HG03378 (cell line): Measurements from ENCODE around the gene TCOF1.

Experiments
- ATAC-seq: cut with Tn5 transposase; IDR thresholded peaks from one replicate; pipeline ENCODE4 v1.9.1; 2021; ENCODE audit warnings: mild to moderate bottlenecking, moderate library complexity; ENCODE audit not compliant: unreplicated experiment

TCOF1 gene, protein sequence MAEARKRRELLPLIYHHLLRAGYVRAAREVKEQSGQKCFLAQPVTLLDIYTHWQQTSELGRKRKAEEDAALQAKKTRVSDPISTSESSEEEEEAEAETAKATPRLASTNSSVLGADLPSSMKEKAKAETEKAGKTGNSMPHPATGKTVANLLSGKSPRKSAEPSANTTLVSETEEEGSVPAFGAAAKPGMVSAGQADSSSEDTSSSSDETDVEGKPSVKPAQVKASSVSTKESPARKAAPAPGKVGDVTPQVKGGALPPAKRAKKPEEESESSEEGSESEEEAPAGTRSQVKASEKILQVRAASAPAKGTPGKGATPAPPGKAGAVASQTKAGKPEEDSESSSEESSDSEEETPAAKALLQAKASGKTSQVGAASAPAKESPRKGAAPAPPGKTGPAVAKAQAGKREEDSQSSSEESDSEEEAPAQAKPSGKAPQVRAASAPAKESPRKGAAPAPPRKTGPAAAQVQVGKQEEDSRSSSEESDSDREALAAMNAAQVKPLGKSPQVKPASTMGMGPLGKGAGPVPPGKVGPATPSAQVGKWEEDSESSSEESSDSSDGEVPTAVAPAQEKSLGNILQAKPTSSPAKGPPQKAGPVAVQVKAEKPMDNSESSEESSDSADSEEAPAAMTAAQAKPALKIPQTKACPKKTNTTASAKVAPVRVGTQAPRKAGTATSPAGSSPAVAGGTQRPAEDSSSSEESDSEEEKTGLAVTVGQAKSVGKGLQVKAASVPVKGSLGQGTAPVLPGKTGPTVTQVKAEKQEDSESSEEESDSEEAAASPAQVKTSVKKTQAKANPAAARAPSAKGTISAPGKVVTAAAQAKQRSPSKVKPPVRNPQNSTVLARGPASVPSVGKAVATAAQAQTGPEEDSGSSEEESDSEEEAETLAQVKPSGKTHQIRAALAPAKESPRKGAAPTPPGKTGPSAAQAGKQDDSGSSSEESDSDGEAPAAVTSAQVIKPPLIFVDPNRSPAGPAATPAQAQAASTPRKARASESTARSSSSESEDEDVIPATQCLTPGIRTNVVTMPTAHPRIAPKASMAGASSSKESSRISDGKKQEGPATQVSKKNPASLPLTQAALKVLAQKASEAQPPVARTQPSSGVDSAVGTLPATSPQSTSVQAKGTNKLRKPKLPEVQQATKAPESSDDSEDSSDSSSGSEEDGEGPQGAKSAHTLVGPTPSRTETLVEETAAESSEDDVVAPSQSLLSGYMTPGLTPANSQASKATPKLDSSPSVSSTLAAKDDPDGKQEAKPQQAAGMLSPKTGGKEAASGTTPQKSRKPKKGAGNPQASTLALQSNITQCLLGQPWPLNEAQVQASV (N-terminal part only)

DNA sequence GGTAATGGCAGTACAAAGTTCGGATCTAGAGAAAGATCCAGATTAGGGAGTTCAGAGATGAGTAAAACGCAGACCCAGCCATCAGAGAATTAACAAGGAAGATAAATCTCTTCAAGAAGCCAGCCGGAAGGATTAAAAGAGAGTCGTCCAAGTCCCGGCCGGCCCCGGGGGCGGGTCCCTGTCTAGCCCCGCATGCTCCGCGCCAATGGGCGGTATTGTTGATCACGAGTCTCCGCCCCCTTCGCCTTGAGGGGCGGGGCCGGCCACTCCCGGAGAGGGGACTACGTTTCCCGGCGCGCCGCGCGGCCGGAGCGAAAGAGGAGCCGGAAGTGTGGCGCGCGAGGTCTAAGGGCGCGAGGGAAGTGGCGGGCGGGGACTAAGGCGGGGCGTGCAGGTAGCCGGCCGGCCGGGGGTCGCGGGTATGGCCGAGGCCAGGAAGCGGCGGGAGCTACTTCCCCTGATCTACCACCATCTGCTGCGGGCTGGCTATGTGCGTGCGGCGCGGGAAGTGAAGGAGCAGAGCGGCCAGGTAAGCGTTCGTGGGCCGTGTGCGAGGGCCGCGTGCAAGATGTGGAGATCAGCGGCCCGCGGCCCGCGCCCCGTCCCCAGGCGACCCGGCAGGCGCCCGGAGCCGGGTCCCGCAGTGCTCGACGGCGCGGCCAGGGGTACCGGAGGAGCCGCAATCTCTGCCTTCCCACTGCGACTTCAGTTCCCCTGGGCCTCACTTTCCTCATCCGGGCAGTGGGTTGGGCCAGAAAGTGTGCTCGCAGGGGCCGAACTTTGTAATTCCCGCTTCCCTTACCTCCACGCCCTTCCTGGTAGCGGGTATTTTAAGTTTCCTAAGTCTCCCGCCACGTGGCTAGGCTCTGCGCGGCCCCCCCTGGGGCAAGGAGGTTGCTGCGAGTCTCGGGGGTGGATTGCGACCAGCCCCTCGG lies at the start of gene TCOF1:
TCOF1 (plus strand) TSS at position 372 of the 935 bp plus-strand sequence; CDS start at position 422, 50 bp downstream.
- peak; percentile 90 for ATAC-seq

- no peak for ATAC-seq
Observed at GRCh38 chr5:150309101-150309885, 48.2 kb upstream of the TCOF1 start.

DNA sequence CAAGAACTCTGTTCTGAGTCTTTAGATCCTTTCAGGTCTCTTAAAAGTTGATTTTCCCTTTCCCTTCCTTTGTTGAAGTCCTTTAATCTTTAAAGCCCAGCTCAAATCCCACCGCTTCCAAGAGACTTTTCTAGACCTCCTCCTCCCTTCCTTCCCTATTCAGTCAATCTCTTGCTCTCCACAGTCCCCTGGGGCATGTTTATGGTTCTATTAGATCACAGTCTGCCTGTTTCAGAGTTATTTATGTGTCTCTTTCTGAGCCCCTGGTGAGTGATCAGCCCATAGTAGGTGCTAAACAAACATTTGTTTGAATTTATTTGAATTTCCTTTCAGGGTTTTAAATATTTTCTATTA lies 47.6 kb upstream of the TCOF1 start:
- no peak for ATAC-seq

DNA sequence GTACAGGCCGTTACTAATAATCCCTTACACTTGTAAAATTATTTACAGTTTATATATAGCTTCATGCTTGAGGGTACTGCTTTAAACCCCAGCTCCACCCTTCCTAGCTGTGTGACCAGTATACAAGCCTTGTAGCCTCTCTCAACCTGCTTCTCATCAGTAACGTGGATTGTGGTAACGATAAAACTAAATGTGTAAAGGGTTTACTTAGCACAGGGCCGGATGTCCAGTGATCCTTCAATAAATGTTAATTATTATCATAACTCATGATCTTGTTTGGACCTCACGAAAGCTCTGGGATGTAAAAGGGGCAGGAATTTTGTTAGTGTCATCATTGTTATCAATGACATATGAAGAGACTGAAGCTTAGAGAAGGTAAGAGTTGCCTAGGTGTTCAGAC lies 47.3 kb upstream of the TCOF1 start:
- ATAC-seq: no peak

DNA sequence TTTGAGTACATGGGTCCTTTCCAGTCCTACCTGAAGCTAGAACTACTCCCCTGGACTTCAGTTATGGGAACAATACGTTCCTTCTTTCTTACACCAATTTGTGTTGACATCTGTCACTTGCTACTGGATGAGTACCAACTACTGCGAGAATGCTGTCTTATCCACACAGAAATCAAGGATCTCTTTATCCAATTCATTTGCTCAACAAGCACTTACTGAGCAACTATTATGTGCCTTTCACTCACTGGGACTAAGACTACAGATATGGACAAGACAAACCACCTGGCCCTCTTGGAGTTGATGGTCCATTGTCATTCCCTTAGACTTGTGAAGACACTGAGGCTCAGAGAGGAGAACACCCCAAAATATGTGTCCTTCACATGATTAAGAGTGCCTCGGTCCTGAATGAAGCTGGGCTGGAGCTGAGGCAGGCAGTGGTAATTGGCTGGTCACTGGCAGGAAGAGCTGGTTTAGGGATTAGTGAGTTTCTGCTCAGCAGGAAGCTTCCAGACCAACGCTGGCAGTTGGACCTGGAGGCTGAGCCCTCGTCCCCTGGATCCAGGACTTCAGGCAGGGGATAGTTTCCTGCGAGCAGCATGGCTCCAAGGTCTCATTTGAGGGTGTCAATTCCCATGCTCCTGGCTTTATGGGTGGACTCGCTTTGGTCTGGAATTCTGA lies 46.3 kb upstream of the TCOF1 start:
- no peak for ATAC-seq

DNA sequence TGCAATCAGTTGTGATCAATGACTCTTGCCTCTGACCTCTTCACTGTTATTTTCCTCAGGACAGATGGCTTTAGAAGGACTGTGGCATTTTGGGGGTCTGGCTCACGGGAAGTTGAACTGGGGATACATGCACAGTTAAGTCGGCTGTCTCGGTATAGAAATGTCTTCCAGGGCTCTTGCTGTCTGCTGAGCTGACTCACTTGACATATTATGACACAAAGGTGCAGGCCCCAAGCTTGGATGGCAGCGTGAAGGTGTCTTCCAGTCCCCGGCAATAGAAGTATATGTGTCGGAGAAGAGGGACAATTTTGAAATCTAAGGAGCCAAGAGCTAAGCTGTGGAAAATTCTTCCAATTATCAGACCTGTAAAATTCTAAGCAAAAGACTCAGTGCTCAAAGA lies 45.0 kb upstream of the TCOF1 start:
- ATAC-seq: no peak

GRCh38 chr5:150313501-150313900 lies 44.0 kb upstream of the TCOF1 start:
- ATAC-seq: no peak

- ATAC-seq: no peak
Observed at GRCh38 chr5:150313921-150314716, 43.4 kb upstream of the TCOF1 start.

GRCh38 chr5:150315245-150315644 lies 42.3 kb upstream of the TCOF1 start:
- ATAC-seq: no peak

GRCh38 chr5:150316320-150316719 lies 41.2 kb upstream of the TCOF1 start:
- ATAC-seq: no peak

DNA sequence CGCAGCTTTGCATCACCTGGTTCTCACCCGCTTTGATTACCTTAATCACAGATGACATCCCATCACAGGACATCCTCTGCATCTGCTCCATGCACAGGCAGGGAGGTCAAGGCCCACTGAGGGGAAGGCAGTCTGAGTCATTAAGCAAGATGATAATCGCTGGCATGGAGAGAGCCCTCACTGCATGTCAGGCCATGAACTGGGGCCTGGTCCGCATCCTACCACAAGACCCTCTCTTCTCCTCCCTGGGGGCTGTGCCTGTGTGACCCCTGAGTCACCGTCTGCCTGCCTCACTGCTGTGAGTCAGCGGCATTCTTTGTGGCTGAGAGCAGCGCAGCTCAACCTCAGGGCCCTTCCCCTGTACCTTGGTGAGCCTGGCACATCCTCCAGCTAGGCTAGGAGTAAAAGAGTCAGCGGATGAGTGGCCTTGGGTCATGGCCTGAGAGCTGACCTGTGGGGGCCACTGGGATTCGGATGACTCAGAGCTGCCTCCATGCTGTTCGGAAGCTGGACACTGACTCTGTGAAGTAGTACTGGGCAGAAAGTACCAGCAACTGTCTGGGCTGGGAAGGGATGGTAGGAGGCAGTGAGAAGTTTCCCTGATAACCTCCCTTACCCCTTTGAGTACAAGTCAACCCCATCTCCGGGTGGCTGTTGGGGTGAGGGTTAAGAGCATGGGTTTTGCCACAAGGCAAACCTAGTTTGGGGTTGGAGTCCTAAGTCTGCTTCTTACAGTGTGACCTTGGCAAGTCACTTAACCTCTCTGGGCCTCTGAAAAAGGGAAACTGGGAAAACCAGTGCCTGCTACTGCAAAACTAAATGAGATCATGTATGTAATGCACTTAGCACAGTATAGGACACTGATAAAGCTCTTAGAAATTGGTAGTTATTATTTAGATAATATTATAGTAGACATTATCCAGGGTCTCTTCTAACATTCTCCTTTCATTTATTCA lies 40.2 kb upstream of the TCOF1 start:
- no peak for ATAC-seq

GRCh38 chr5:150318613-150319483 lies 38.6 kb upstream of the TCOF1 start:
- no peak for ATAC-seq

DNA sequence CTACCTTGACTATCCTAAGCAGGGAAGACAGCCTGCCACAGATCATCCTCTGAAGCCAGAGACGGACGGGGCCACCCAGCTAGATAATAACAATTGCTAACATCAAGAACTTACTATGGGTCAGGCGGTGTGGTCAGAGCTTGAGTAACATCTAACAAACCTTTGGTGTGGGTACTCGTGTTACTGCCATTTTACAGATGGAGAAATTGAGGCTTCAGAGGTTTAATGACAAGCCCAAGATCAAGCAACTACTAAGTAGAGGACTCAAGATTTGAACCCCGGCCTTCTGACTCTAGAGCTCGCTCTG lies 38.1 kb upstream of the TCOF1 start:
- no peak for ATAC-seq

DNA sequence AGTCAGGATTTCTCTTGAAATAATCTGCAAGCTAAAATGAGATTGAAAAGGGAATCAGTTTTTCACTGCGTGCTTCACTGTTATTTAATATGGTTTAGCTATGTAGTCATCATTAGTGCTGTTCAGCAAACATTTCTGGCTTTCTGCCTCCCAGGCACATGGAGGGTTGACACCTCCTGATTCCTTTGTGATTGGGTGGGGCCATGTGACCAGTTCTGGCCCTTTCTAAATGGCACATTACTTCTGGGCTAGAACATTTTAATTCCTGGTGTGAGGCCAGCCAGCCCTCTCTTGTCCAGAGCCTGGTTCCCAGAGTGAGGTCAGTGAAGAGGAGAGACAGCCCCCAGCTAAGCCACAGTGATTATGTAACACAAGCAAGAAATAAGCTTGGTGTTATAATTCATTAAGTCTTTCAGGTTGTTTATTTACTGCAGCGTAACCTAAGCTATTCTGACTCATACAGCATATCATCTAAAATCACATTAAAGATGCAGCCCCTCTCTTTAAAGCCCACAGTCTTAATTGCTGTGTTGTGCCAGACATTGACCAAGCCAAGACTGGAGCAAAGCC lies 37.4 kb upstream of the TCOF1 start:
- ATAC-seq: no peak

GRCh38 chr5:150321211-150321610 lies 36.3 kb upstream of the TCOF1 start:
- ATAC-seq: no peak

- no peak for ATAC-seq
Observed at GRCh38 chr5:150321784-150322183, 35.7 kb upstream of the TCOF1 start.
